SK-N-SH treated with all-trans-retinoic acid at 6 μM for 48 hours (cell line): ENCODE data around the gene GRID1.

ENCODE experiments used
- ESRRG ChIP-seq: fragments of 250-450 bp; sonication (Bioruptor Pico); IDR thresholded peaks from 2 replicates; pipeline ENCODE4 v1.6.1; 2021; ENCODE audit warnings: mild to moderate bottlenecking
- GLIS3 ChIP-seq: fragments of 250-450 bp; sonication (Bioruptor Pico); IDR thresholded peaks from 2 replicates; pipeline ENCODE4 v1.5.0; 2020; ENCODE audit warnings: mild to moderate bottlenecking, moderate library complexity
- ISL1 ChIP-seq: fragments of 250-450 bp; sonication (Bioruptor Pico); IDR thresholded peaks from 2 replicates; pipeline ENCODE4 v2.1.2; 2022; ENCODE audit warnings: mild to moderate bottlenecking, moderate library complexity
- OSR1 ChIP-seq: fragments of 250-450 bp; sonication (Bioruptor Pico); IDR thresholded peaks from 2 replicates; pipeline ENCODE4 v1.8.0; 2022; ENCODE audit warnings: moderate library complexity, mild to moderate bottlenecking, inconsistent platforms
- PPARA ChIP-seq: fragments of 250-450 bp; sonication (Bioruptor Pico); IDR thresholded peaks from 2 replicates; pipeline ENCODE4 v1.5.0; 2020; ENCODE audit warnings: mild to moderate bottlenecking, borderline replicate concordance
- RARB ChIP-seq: fragments of 250-450 bp; sonication (Bioruptor Pico); IDR thresholded peaks from 2 replicates; pipeline ENCODE4 v1.8.0; 2021; ENCODE audit warnings: mild to moderate bottlenecking, moderate library complexity
- SNAI2 ChIP-seq: fragments of 250-450 bp; sonication (Bioruptor Pico); IDR thresholded peaks from 2 replicates; pipeline ENCODE4 v1.5.0; 2020; ENCODE audit warnings: mild to moderate bottlenecking, moderate library complexity
- TCF4 ChIP-seq: fragments of 250-450 bp; sonication (Bioruptor Pico); IDR thresholded peaks from 2 replicates; pipeline ENCODE4 v1.8.0; 2021; ENCODE audit warnings: mild to moderate bottlenecking, moderate library complexity, borderline replicate concordance
- ZFP3 ChIP-seq: fragments of 250-450 bp; sonication (Bioruptor Pico); IDR thresholded peaks from 2 replicates; pipeline ENCODE4 v1.5.0; 2020; ENCODE audit warnings: mild to moderate bottlenecking, moderate library complexity
- TF ChIP-seq, protein P1 (sequence below): fragments of 250-450 bp; sonication (Bioruptor Pico); IDR thresholded peaks from 2 replicates; pipeline ENCODE4 v1.5.1; 2020; ENCODE audit warnings: low read depth, mild to moderate bottlenecking, moderate library complexity
- TF ChIP-seq, protein P2 (sequence below): fragments of 250-450 bp; sonication (Bioruptor Pico); IDR thresholded peaks from 2 replicates; pipeline ENCODE4 v1.5.1; 2021; ENCODE audit warnings: mild to moderate bottlenecking, moderate library complexity
- TF ChIP-seq, protein P3 (sequence below): fragments of 250-450 bp; sonication (Bioruptor Pico); IDR thresholded peaks from 2 replicates; pipeline ENCODE4 v1.5.0; 2020; ENCODE audit warnings: mild to moderate bottlenecking, moderate library complexity
- TF ChIP-seq, protein P4 (sequence below): fragments of 250-450 bp; sonication (Bioruptor Pico); IDR thresholded peaks from 2 replicates; pipeline ENCODE4 v1.8.0; 2020; ENCODE audit warnings: mild to moderate bottlenecking, moderate library complexity, borderline replicate concordance

DNA sequence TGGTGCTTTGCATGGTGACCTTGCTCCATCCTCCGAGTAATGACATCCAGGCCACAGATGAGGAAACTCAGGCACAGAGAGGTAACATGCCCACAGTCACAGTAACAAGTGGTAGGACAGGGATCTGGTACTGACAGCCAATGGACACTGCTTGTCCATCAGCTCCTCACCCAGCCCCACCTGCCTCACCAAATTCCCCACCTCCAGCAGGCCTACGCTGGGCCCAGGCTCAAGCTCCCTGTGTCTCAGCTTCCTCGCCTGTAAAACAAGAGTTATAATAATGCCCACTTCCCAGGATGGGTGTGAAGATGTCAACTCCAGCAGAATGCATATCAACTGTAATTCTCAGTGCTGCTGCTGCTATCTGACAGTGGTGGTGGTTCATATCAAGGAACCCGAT, 123.8 kb downstream of the GRID1 start:
- TF ChIP-seq, protein P1, sequence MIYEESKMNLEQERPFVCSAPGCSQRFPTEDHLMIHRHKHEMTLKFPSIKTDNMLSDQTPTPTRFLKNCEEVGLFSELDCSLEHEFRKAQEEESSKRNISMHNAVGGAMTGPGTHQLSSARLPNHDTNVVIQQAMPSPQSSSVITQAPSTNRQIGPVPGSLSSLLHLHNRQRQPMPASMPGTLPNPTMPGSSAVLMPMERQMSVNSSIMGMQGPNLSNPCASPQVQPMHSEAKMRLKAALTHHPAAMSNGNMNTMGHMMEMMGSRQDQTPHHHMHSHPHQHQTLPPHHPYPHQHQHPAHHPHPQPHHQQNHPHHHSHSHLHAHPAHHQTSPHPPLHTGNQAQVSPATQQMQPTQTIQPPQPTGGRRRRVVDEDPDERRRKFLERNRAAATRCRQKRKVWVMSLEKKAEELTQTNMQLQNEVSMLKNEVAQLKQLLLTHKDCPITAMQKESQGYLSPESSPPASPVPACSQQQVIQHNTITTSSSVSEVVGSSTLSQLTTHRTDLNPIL (CRISPR knock-in tag): no peak
- TF ChIP-seq TCF4 (CRISPR knock-in tag) (no peak), PPARA (CRISPR knock-in tag) (no peak), GLIS3 (CRISPR knock-in tag) (no peak), ISL1 (CRISPR knock-in tag) (no peak), SNAI2 (CRISPR knock-in tag) (no peak), OSR1 (CRISPR knock-in tag) (no peak), RARB (CRISPR knock-in tag) (no peak), ESRRG (CRISPR knock-in tag) (no peak), ZFP3 (CRISPR knock-in tag) (no peak)
- TF ChIP-seq, protein P2, sequence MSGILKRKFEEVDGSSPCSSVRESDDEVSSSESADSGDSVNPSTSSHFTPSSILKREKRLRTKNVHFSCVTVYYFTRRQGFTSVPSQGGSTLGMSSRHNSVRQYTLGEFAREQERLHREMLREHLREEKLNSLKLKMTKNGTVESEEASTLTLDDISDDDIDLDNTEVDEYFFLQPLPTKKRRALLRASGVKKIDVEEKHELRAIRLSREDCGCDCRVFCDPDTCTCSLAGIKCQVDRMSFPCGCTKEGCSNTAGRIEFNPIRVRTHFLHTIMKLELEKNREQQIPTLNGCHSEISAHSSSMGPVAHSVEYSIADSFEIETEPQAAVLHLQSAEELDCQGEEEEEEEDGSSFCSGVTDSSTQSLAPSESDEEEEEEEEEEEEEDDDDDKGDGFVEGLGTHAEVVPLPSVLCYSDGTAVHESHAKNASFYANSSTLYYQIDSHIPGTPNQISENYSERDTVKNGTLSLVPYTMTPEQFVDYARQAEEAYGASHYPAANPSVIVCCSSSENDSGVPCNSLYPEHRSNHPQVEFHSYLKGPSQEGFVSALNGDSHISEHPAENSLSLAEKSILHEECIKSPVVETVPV (CRISPR knock-in tag): no peak
- TF ChIP-seq, protein P3, sequence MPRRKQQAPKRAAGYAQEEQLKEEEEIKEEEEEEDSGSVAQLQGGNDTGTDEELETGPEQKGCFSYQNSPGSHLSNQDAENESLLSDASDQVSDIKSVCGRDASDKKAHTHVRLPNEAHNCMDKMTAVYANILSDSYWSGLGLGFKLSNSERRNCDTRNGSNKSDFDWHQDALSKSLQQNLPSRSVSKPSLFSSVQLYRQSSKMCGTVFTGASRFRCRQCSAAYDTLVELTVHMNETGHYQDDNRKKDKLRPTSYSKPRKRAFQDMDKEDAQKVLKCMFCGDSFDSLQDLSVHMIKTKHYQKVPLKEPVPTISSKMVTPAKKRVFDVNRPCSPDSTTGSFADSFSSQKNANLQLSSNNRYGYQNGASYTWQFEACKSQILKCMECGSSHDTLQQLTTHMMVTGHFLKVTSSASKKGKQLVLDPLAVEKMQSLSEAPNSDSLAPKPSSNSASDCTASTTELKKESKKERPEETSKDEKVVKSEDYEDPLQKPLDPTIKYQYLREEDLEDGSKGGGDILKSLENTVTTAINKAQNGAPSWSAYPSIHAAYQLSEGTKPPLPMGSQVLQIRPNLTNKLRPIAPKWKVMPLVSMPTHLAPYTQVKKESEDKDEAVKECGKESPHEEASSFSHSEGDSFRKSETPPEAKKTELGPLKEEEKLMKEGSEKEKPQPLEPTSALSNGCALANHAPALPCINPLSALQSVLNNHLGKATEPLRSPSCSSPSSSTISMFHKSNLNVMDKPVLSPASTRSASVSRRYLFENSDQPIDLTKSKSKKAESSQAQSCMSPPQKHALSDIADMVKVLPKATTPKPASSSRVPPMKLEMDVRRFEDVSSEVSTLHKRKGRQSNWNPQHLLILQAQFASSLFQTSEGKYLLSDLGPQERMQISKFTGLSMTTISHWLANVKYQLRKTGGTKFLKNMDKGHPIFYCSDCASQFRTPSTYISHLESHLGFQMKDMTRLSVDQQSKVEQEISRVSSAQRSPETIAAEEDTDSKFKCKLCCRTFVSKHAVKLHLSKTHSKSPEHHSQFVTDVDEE (CRISPR knock-in tag): no peak
- TF ChIP-seq, protein P4, sequence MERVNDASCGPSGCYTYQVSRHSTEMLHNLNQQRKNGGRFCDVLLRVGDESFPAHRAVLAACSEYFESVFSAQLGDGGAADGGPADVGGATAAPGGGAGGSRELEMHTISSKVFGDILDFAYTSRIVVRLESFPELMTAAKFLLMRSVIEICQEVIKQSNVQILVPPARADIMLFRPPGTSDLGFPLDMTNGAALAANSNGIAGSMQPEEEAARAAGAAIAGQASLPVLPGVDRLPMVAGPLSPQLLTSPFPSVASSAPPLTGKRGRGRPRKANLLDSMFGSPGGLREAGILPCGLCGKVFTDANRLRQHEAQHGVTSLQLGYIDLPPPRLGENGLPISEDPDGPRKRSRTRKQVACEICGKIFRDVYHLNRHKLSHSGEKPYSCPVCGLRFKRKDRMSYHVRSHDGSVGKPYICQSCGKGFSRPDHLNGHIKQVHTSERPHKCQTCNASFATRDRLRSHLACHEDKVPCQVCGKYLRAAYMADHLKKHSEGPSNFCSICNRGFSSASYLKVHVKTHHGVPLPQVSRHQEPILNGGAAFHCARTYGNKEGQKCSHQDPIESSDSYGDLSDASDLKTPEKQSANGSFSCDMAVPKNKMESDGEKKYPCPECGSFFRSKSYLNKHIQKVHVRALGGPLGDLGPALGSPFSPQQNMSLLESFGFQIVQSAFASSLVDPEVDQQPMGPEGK (CRISPR knock-in tag): no peak
